MM.1S (cell line): ENCODE measurements around the gene HMGB2.

Experiments used
- DNase-seq: peaks from one replicate; pipeline ENCODE4 v3.0.0-alpha.2; 2015
- H2AFZ ChIP-seq: fragments of 300-600 bp; sonication (generic); 2 replicates; pipeline ENCODE4 v1.6.0; 2016; ENCODE audit warnings: antibody characterized with exemption, low read length
- H3F3A ChIP-seq: fragments of 300-600 bp; sonication (generic); 2 replicates; pipeline ENCODE4 v1.6.1; 2016; ENCODE audit warnings: mild to moderate bottlenecking, antibody characterized with exemption, low read length, moderate library complexity, mixed read lengths; ENCODE audit not compliant: insufficient read depth
- H3K27ac ChIP-seq: fragments of 300-600 bp; sonication (generic); 2 replicates; pipeline ENCODE4 v1.5.1; 2016; ENCODE audit warnings: mild to moderate bottlenecking, low read length
- H3K27me3 ChIP-seq: fragments of 300-600 bp; sonication (generic); replicated peaks from 2 replicates; pipeline ENCODE4 v1.6.0; 2016; ENCODE audit warnings: low read length; ENCODE audit not compliant: insufficient read depth
- H3K36me3 ChIP-seq: fragments of 300-600 bp; sonication (generic); replicated peaks from 2 replicates; pipeline ENCODE4 v1.6.1; 2016; ENCODE audit warnings: mild to moderate bottlenecking, low read length, mixed read lengths; ENCODE audit not compliant: insufficient read depth
- H3K4me1 ChIP-seq: fragments of 300-600 bp; sonication (generic); 2 replicates; pipeline ENCODE4 v1.6.1; 2016; ENCODE audit warnings: low read length, mixed read lengths
- H3K4me2 ChIP-seq: fragments of 300-600 bp; sonication (generic); 2 replicates; pipeline ENCODE4 v1.6.0; 2016; ENCODE audit warnings: low read depth, low read length
- H3K4me3 ChIP-seq: fragments of 300-600 bp; sonication (generic); 2 replicates; pipeline ENCODE4 v1.5.1; 2016; ENCODE audit warnings: low read length, mixed read lengths
- H3K79me2 ChIP-seq: fragments of 300-600 bp; sonication (generic); 2 replicates; pipeline ENCODE4 v1.6.1; 2016; ENCODE audit warnings: mixed run types, low read length, mixed read lengths
- H3K9ac ChIP-seq: fragments of 300-600 bp; sonication (generic); 2 replicates; pipeline ENCODE4 v1.6.1; 2016; ENCODE audit warnings: low read length, mixed read lengths
- H3K9me2 ChIP-seq: fragments of 300-600 bp; sonication (generic); replicated peaks from 2 replicates; pipeline ENCODE4 v1.6.1; 2016; ENCODE audit warnings: mild to moderate bottlenecking, low read length, mixed read lengths; ENCODE audit not compliant: insufficient read depth
- H3K9me3 ChIP-seq: fragments of 300-600 bp; sonication (generic); replicated peaks from 2 replicates; pipeline ENCODE4 v1.6.1; 2016; ENCODE audit warnings: mild to moderate bottlenecking, low read length, mixed read lengths; ENCODE audit not compliant: insufficient read depth
- H4K20me1 ChIP-seq: fragments of 300-600 bp; sonication (generic); 2 replicates; pipeline ENCODE4 v1.6.1; 2016; ENCODE audit warnings: mild to moderate bottlenecking, low read length, moderate library complexity, mixed read lengths; ENCODE audit not compliant: insufficient read depth
- CTCF ChIP-seq: fragments of 300-600 bp; sonication (generic); IDR thresholded peaks from 2 replicates; pipeline ENCODE4 v1.5.1; 2016; ENCODE audit warnings: antibody characterized with exemption, low read length, mixed read lengths
- EZH2 ChIP-seq: fragments of 300-600 bp; sonication (generic); optimal IDR thresholded peaks from 2 replicates; pipeline ENCODE3; 2017; ENCODE audit warnings: low read depth, mild to moderate bottlenecking, antibody characterized with exemption, low read length, mixed read lengths
- EZH2phosphoT487 ChIP-seq: fragments of 300-600 bp; sonication (generic); IDR thresholded peaks from 2 replicates; pipeline ENCODE4 v1.6.1; 2018; ENCODE audit warnings: antibody characterized with exemption, low read length

Gene HMGB2

GRCh38 chr4:173343832-173344397 lies 9.8 kb upstream of the HMGB2 start:
- H3K9me2 ChIP-seq, result no peaks in the 10 kb centered on the region
- no peaks in the 10 kb centered on the region for H3K36me3 ChIP-seq

DNA sequence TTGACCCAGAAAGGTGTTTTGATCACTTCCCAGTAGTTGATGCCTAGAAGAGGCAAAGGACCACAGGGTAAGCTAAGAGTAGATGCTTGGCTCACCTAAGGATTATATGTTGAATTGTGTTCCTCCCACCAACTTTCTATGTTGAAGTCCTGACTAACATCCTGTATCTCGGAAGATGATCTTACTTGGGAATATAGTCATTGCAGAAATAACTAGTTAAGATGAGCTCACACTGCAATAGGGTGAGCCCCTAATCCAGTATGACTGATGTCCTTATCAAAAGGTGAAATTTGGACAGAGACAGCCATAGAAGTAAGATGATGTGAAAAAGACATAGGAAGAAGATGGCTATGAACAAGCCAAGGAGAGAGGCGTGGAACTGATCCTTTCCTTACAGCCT lies 3.3 kb upstream of the HMGB2 start:
- no peak overlapping the region for H3K4me3 ChIP-seq
- 0 out of 2 replicates have a peak, but pooled peaks cover under 1% of the 10 kb centered on the region for H4K20me1 ChIP-seq
- H3K4me1 ChIP-seq, result 0 out of 2 replicates have a peak, but pooled peaks cover 6% of the 10 kb centered on the region
- no peaks in the 10 kb centered on the region for H3K9me2 ChIP-seq
- no peak overlapping the region for H3K4me2 ChIP-seq
- peaks cover 20% of the 10 kb centered on the region for H3K79me2 ChIP-seq
- no peaks in the 10 kb centered on the region for H3K9me3 ChIP-seq
- no peak overlapping the region for H3K9ac ChIP-seq
- peaks cover 7% of the 10 kb centered on the region; the same call in 1 of the 2 replicates for H3K36me3 ChIP-seq
- peaks cover 12% of the 10 kb centered on the region for H3F3A ChIP-seq
- TF ChIP-seq EZH2phosphoT487 (no peak), CTCF (no peak)
- H3K27me3 ChIP-seq, result no peaks in the 10 kb centered on the region
- H2AFZ ChIP-seq, result no peak overlapping the region
- H3K27ac ChIP-seq, result no peak overlapping the region
- no peak for DNase-seq

More at GRCh38 chr4:173343832-173344397, 9.8 kb upstream of the HMGB2 start:
- Histone ChIP-seq H3K9me3 (no peaks in the 10 kb centered on the region), H3K4me1 (no peaks in the 10 kb centered on the region), H3F3A (no peaks in the 10 kb centered on the region), H3K4me2 (no peak overlapping the region), H3K4me3 (no peak overlapping the region), H2AFZ (no peak overlapping the region), H3K9ac (no peak overlapping the region), H4K20me1 (no peaks in the 10 kb centered on the region), H3K27me3 (no peaks in the 10 kb centered on the region), H3K79me2 (no peaks in the 10 kb centered on the region), H3K27ac (no peak overlapping the region)
- TF ChIP-seq CTCF (no peak), EZH2phosphoT487 (no peak), EZH2 (no peak)
- no peak for DNase-seq

DNA sequence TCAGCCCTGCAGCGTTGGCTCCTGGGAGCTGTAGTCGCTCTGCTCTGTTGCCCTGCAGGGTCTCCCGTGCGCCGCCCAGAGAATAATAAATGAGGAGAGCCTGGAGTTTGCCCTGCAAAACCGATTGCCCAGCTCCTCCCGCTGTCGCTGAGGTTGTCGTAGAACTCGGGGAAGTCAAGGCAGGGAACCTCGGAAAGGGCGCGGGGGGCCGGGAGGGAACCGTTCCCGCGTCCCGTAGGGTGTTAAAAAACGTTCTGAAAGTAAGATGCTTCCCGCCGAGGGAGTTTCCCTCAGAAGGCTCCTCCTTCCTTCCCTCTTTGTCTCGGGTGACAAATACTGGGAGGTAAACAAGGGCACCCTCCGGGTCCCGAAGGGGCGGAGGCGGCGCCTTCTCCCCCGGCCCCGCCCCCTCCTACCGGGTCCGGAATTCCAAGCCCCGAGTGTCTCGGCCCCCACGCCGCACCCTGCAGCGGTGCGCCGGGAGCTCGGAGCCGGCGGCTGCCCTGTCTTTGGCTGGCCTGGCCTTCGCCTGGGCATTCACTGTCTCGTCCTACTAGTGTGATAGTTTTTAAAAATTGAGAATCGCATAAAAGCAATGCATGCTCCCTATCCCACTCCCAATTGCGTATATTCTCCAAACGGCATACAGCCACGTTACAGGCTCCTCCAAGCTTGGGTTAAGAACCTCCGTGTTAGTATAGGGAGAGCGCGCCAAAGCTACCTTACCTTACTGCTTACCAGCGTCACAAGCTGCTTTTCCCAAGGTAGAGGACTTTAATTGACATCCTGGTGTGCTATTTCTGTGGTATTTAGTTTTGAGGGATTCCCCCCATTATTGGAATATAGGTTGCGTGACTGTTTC lies 964 bp upstream of the HMGB2 start:
- TF ChIP-seq EZH2 (no peak), EZH2phosphoT487 (no peak), CTCF (no peak)
- DNase-seq, result peak; percentile 85
- peak overlapping the region; percentile 81 for H3K4me2 ChIP-seq
- peaks cover 37% of the 10 kb centered on the region for H3K79me2 ChIP-seq
- H3F3A ChIP-seq, result peaks cover 28% of the 10 kb centered on the region
- H3K4me3 ChIP-seq, result peak overlapping the region; percentile 76
- no peaks in the 10 kb centered on the region for H3K9me3 ChIP-seq
- no peaks in the 10 kb centered on the region for H3K27me3 ChIP-seq
- H3K27ac ChIP-seq, result peak overlapping the region; percentile 98
- peak overlapping the region; percentile 82 for H3K9ac ChIP-seq
- H4K20me1 ChIP-seq, result peaks cover 9% of the 10 kb centered on the region; the same call in 1 of the 2 replicates
- peaks cover 10% of the 10 kb centered on the region; the same call in 1 of the 2 replicates for H3K4me1 ChIP-seq
- no peaks in the 10 kb centered on the region for H3K9me2 ChIP-seq
- H3K36me3 ChIP-seq, result peaks cover 16% of the 10 kb centered on the region; the same call in 1 of the 2 replicates
- H2AFZ ChIP-seq, result peak overlapping the region; percentile 67
